SJCRH30 (cell line): Measurements from ENCODE around the gene SMAD3. TPM values are rescaled to one million over a fixed set of nuclear protein-coding genes. Genes with fewer than 3 reads are reported as not detected.

ENCODE experiments used
- DNase-seq, 2 experiments: peaks; one replicate each; pipeline ENCODE4 v3.0.0-alpha.2; 2015 to 2020
- H3K27ac ChIP-seq: fragments of 250-450 bp; sonication (Bioruptor Pico); 2 replicates; pipeline ENCODE4 v1.5.1; 2020; ENCODE audit warnings: mild to moderate bottlenecking, moderate library complexity
- H3K27me3 ChIP-seq: fragments of 250-450 bp; sonication (Bioruptor Pico); 2 replicates; pipeline ENCODE4 v1.5.1; 2020; ENCODE audit warnings: mild to moderate bottlenecking, moderate library complexity
- H3K36me3 ChIP-seq: fragments of 250-450 bp; sonication (Bioruptor Pico); 2 replicates; pipeline ENCODE4 v1.5.1; 2020; ENCODE audit warnings: mild to moderate bottlenecking, moderate library complexity
- H3K4me1 ChIP-seq: fragments of 250-450 bp; sonication (Bioruptor Pico); 2 replicates; pipeline ENCODE4 v1.5.1; 2020; ENCODE audit warnings: mild to moderate bottlenecking, moderate library complexity
- H3K4me3 ChIP-seq: fragments of 250-450 bp; sonication (Bioruptor Pico); 2 replicates; pipeline ENCODE4 v1.5.1; 2020; ENCODE audit warnings: mild to moderate bottlenecking, moderate library complexity
- H3K9me3 ChIP-seq: fragments of 250-450 bp; sonication (Bioruptor Pico); replicated peaks from 2 replicates; pipeline ENCODE4 v1.5.1; 2020; ENCODE audit warnings: mild to moderate bottlenecking, moderate library complexity
- total RNA-seq: library from RNA; depleted of rRNA; stranded (reverse); fragments of >200 nt; shearing (Covaris generic); gene quantifications from 2 replicates; pipeline ENCODE4 v1.2.3, GENCODE V29; 2014

The SMAD3 gene
- total RNA-seq, 1 experiment from 2014 or later = 23.0 TPM

DNA sequence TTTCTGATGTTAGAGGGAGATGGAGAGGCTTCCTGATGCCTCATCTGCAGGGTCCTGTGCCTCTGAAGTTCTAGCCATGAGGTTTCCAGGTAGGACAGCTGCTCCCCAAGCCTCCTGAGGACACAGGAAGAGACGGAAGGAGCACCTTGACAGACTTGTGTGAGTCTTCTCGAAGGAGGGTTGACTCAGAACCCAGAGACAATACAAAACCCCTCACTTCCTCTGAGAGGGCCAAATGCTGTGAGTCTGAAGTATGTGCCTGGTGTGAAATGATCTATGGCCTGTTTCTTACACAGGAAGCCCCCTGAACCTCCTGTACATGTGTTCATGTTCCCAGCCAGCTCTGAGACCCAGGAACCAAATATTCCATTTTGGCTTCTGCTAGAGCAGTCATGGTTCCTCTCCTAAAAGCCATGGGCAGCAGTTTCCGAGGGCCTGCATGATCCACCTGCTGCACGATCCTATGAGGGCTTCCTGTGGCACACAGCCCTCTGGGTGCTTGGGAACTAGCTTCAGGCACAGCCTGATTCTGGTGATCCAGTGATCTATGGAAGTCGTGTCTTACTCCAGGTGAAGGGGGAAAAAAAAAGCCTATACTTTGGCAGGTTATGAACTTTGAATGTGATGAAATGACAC, 126.9 kb downstream of the SMAD3 start:
- H3K9me3 ChIP-seq = no peaks in the 10 kb centered on the region
- peaks cover 38% of the 10 kb centered on the region for H3K36me3 ChIP-seq
- H3K27ac ChIP-seq = no peak overlapping the region
- no peaks in the 10 kb centered on the region for H3K27me3 ChIP-seq
- peaks cover 6% of the 10 kb centered on the region; the same call in 1 of the 2 replicates for H3K4me1 ChIP-seq
- H3K4me3 ChIP-seq = no peak overlapping the region
- no peak for DNase-seq

DNA sequence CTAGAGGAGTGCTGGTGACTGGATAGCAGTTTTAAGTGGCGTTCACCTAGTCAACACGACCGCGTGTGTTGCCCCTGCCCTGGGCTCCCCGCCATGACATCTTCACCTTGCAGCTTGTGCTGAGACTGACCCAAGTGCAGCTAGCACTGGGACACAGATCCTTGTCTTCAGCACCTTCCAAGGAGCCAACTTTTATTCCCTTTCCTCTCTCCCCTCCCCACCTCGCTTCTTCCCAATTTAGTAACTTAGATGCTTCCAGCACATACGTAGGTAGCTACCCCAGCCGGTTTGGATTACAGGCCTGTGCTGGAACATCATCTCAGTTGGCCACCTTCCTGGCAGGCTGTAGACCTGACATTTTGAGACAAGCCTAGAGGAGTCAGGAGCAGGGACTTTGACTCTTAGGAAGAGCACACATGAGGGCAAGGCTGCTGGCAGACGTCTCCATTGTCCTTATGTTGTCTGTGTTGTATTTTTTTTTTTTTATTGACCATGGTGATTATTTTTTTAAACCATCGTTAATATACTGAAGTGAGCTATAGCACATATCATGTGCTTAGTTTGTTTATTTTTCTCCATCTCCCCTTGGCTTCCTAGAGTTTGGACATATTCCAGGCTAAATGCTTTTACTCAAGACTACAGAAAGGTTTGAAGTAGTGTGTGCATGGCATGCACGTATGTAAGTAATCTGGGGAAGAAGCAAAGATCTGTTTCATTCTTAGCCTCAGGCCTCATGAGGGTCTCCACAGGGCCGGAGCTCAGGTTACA, 128.0 kb downstream of the SMAD3 start:
- Histone ChIP-seq H3K27ac (no peak overlapping the region), H3K27me3 (no peaks in the 10 kb centered on the region), H3K4me3 (no peak overlapping the region), H3K36me3 (peaks cover 38% of the 10 kb centered on the region), H3K4me1 (peaks cover 6% of the 10 kb centered on the region; the same call in 1 of the 2 replicates), H3K9me3 (no peaks in the 10 kb centered on the region)
- no peak for DNase-seq

DNA sequence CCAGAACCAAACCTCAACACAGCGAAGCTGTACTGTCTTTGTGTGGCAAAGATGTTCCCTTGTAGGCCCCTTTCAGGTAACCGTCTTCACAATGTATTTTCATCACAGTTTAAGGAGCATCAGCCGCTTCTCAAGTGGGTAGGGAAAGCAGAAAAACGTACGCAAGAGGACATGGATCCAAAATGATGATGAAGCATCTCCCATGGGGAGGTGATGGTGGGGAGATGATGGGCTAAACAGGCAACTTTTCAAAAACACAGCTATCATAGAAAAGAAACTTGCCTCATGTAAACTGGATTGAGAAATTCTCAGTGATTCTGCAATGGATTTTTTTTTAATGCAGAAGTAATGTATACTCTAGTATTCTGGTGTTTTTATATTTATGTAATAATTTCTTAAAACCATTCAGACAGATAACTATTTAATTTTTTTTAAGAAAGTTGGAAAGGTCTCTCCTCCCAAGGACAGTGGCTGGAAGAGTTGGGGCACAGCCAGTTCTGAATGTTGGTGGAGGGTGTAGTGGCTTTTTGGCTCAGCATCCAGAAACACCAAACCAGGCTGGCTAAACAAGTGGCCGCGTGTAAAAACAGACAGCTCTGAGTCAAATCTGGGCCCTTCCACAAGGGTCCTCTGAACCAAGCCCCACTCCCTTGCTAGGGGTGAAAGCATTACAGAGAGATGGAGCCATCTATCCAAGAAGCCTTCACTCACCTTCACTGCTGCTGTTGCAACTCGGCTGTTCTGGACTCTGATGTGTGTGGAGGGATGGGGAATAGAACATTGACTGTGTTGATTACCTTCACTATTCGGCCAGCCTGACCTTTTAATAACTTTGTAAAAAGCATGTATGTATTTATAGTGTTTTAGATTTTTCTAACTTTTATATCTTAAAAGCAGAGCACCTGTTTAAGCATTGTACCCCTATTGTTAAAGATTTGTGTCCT, 129.0 kb downstream of the SMAD3 start:
- Histone ChIP-seq H3K27me3 (no peaks in the 10 kb centered on the region), H3K9me3 (no peaks in the 10 kb centered on the region), H3K36me3 (peaks cover 34% of the 10 kb centered on the region), H3K27ac (no peak overlapping the region), H3K4me1 (peaks cover 6% of the 10 kb centered on the region; the same call in 1 of the 2 replicates), H3K4me3 (no peak overlapping the region)
- DNase-seq = no peak

DNA sequence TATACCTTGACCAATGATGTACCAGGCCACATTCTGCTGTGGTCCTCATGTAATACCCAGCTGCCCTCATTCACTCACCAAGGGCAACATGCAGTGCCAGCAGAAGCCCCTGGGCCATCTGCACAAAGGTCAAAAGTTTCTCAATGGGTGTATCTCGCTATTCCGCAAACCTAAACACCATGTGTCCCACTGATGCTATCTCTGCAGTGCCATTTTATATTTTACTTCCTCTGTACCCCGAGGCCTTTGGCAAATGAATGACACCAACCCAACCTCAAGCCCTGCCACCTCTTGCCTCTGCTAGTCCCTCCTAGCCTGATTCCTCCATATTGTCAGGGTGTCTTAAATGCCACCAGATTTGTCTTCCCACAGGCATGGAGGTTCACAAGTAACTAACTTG, 129.9 kb downstream of the SMAD3 start:
- H3K4me1 ChIP-seq = peaks cover 14% of the 10 kb centered on the region
- H3K36me3 ChIP-seq = peaks cover 28% of the 10 kb centered on the region
- no peak overlapping the region for H3K27ac ChIP-seq
- no peak overlapping the region for H3K4me3 ChIP-seq
- H3K27me3 ChIP-seq = no peaks in the 10 kb centered on the region
- no peaks in the 10 kb centered on the region for H3K9me3 ChIP-seq
- DNase-seq = no peak

DNA sequence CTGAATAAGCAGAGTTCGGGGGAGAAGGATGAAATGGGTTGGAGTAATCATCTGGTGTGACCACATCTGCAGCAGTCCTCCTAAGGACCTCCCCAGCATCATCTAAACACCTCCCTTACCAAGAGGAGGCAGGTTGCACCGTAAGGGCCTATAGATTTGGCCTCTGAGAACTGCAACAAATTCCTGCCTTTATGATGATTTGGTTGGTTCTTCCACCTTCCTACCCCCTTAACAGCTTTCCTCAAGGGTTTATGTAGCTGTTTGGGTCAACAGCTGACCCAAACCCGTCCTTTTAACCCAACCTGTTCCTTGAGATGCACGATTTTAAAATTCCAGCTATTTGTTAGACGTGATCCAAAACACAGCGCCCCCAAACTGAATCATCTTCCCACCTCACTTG, 130.8 kb downstream of the SMAD3 start:
- Histone ChIP-seq H3K27ac (no peak overlapping the region), H3K9me3 (no peaks in the 10 kb centered on the region), H3K4me1 (peaks cover 21% of the 10 kb centered on the region)

DNA sequence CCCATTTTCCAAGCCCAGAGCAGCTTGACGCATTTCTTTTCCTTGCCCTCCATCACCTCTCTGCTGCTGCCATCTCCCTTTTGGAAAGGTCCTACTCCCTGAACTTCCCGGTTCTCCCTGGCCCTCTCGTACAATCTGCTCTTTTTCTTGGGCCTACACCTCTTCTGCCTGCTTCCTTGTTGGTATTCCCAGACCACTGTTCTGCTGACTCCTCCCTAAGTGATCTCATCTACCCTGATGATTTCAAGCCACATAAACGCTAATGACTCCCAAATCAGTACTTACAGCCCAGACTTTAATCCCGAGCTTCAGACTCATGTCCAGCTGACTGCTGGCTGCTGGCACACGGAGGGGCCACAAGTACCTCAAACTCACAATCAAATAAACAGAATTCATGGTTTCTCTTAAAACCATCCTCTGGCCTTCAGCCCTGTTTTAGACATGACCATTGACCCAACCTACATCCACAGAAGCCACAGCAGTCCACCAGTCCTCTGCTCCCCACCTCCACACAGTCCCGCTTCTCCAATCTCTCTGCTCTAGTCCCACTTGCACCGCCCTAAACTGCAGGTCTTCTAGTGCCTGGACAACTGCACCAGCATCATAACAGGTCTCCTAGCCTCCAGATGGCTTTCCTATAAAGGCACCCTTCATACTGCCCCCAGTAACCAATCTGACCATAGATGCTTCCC, 131.4 kb downstream of the SMAD3 start:
- peaks cover 26% of the 10 kb centered on the region for H3K4me1 ChIP-seq
- H3K9me3 ChIP-seq = no peaks in the 10 kb centered on the region
- no peaks in the 10 kb centered on the region for H3K27me3 ChIP-seq
- no peak for DNase-seq
- no peak overlapping the region for H3K4me3 ChIP-seq
- H3K36me3 ChIP-seq = peaks cover 18% of the 10 kb centered on the region; the same call in 1 of the 2 replicates
- H3K27ac ChIP-seq = no peak overlapping the region

More for the DNA sequence above, 130.8 kb downstream of the SMAD3 start:
- Histone ChIP-seq H3K36me3 (peaks cover 22% of the 10 kb centered on the region), H3K27me3 (no peaks in the 10 kb centered on the region), H3K4me3 (no peak overlapping the region)
- no peak for DNase-seq

DNA sequence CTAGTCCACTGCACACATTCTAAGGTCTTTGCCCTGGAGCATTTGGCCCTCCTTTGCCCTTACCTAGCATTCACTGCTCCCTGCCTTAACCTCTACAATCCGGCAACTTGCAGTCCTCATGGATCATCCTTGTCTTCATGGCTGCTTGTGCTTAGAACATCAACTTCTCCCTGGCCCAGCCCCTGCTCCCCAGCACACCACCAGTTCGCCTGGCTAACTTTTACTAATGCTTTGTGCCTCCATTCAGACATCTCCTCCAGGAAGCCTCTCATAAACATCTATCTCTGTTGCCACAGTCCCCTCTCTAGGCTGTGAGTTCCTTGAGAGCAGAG, 131.9 kb downstream of the SMAD3 start:
- H3K4me1 ChIP-seq = peaks cover 26% of the 10 kb centered on the region
- H3K27me3 ChIP-seq = no peaks in the 10 kb centered on the region
- H3K9me3 ChIP-seq = no peaks in the 10 kb centered on the region
- DNase-seq = no peak
- no peak overlapping the region for H3K27ac ChIP-seq
- H3K36me3 ChIP-seq = peaks cover 13% of the 10 kb centered on the region; the same call in 1 of the 2 replicates
- no peak overlapping the region for H3K4me3 ChIP-seq

DNA sequence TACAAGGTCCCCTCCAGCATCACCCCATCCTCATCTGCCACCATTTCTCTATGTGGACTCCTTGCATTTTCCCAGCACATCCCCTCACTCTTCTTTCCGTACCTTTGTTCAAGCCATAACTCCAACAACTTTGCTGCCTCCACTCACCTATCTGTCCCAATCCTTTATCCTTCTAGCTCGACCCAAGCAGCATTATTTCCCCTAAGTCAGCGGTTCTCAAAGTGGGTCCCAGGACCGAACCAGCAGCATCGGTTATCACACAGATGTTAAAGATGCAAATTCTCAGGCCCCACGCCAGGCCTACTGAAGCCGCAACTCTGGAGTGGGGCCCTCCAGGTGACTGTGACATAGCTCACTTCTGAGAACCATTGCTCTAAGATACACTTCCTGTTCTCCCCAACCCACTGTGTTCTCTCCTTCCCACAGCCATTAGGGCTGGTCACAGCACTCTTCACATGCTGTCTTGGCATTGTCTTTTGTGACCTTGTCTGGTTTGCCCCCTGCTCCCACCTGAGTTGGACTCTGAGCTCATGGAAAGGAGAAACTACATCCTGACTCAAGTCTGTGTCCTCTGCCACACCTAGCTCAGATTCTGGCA, 132.9 kb downstream of the SMAD3 start:
- Histone ChIP-seq H3K4me3 (no peak overlapping the region), H3K36me3 (peaks cover 11% of the 10 kb centered on the region; the same call in 1 of the 2 replicates), H3K27ac (no peak overlapping the region), H3K4me1 (peaks cover 26% of the 10 kb centered on the region), H3K9me3 (no peaks in the 10 kb centered on the region), H3K27me3 (no peaks in the 10 kb centered on the region)
- no peak for DNase-seq

DNA sequence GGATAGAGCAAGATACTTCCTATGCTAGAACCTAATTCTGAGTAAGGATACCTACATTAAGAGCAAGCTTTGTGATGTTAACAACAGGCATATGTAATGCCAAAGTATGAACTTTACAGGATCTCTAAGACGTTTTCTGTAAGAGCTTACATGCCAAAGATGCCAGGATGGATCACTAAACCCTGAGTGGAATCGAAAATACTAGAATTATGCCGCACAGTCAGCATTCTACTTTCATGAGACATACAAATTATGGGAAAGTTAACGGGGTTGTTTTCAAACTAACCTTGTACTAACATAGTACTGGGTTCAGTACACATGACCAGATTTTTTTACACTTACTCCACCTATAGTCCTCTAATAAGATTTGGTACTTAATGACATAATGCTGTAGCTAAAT, 134.0 kb downstream of the SMAD3 start:
- Histone ChIP-seq H3K27ac (peak overlapping the region; percentile 32), H3K9me3 (no peaks in the 10 kb centered on the region), H3K4me1 (peaks cover 26% of the 10 kb centered on the region), H3K27me3 (no peaks in the 10 kb centered on the region), H3K36me3 (peaks cover 7% of the 10 kb centered on the region; the same call in 1 of the 2 replicates), H3K4me3 (no peak overlapping the region)
- no peak for DNase-seq

DNA sequence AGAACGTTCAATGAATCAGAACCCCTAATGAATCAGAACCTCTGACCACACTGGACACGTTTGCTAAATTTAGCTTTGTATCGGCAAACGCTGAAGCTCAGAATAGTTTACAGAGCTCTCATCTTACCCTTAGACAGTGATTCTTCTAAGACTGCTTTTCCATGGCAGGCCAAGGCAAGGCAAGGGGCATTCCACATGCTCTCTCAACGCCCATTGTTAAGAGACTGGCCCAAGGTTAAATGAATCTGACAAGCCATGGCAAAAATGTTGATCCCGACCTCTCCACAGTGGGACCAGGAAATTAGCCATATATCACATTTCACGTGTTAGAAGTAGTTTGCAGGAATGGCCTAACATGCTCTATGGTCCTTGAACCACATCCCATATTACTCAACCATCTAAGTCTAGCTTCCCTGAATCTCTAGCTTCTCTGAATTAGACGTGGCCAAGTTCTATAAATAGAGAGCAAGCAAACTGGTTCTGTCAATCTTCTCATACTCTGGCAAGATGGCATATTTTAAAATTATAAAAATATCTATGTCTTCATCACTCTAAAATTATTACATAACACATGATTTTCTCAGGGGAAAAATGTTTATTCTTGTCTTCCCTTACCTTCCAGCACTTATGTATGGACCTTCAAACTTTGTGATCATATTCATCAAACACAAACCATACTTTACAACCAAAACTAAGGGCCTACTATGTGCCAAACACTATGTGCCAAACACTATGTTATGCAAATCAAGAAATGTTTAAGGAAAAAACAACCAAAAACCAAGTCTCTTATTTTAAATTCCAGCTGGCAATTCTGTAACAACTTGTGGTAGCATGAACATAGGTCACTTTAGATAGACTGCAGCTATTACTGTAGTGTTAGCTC, 134.7 kb downstream of the SMAD3 start:
- H3K36me3 ChIP-seq = peaks cover 6% of the 10 kb centered on the region; the same call in 1 of the 2 replicates

DNA sequence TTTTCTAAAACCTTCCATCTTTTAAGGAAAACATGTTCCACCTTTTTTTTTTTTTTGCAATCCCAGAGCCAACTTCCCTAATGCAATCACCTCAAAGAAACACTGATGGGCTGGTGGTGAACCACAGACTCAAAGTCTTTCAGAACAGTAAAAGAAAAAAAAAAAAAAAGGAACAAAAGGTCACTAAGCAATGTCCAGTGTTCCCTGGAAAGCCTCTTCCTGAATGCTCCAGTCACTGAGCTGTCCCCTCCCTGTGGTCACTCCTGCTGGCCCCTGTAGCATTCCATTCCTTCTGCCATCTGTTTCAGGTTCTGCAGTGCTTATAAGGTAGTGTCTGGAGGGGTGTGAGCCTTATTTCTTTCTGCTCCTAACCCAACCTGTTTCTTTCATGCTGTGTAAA, 135.7 kb downstream of the SMAD3 start:
- Histone ChIP-seq H3K4me3 (no peak overlapping the region), H3K9me3 (no peaks in the 10 kb centered on the region), H3K4me1 (peaks cover 26% of the 10 kb centered on the region), H3K27ac (no peak overlapping the region), H3K27me3 (no peaks in the 10 kb centered on the region), H3K36me3 (peaks cover 8% of the 10 kb centered on the region)
- DNase-seq = peak; percentile 33 to 49

More for the DNA sequence above, 134.7 kb downstream of the SMAD3 start:
- Histone ChIP-seq H3K27me3 (no peaks in the 10 kb centered on the region), H3K4me1 (peaks cover 26% of the 10 kb centered on the region), H3K4me3 (no peak overlapping the region), H3K9me3 (no peaks in the 10 kb centered on the region), H3K27ac (peak overlapping the region; percentile 32)
- DNase-seq = peak in 1 of 2 experiments; percentile 39

DNA sequence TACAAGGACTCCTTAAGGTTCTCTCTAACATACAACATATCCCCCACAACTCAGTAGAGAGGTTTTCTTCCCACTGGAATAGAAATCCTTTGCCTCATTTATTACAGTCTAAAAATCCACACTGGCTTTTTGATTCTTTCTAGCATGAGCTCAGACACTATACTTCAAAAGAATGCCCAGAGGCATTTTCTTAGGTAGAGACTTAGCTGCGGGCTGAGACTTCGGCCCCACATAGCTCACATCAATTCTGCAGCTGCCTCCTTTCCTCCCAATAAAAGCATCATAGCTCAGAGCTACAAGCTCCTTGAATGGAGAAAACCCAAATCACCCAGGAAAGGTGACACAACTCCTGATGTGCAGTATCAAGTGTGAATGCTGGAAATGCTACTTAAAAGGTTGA, 136.7 kb downstream of the SMAD3 start:
- peaks cover 20% of the 10 kb centered on the region for H3K4me1 ChIP-seq
- DNase-seq = no peak
- H3K36me3 ChIP-seq = peaks cover 8% of the 10 kb centered on the region
- no peak overlapping the region for H3K4me3 ChIP-seq
- H3K9me3 ChIP-seq = no peaks in the 10 kb centered on the region
- no peak overlapping the region for H3K27ac ChIP-seq
- H3K27me3 ChIP-seq = no peaks in the 10 kb centered on the region

DNA sequence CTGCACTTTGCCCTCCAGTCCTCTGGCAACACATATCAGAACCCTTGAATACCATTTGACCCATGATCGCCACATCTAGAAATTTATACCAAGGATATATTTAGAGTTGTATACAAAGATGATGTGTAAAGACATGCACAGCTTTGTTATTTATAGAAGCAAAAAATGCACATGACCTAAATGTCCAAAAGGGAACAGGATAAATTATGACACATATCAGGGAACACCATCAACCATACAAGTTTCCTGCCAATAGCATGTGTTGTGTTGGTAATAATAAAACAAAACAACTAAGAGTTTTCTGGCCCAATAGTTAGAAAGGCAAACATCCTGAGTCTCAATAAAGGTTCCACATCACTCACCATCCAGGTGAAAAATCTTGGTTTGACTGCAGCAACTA, 137.6 kb downstream of the SMAD3 start:
- Histone ChIP-seq H3K27me3 (no peaks in the 10 kb centered on the region), H3K4me3 (no peak overlapping the region), H3K4me1 (peaks cover 20% of the 10 kb centered on the region), H3K27ac (no peak overlapping the region), H3K9me3 (no peaks in the 10 kb centered on the region), H3K36me3 (peaks cover 10% of the 10 kb centered on the region)
- no peak for DNase-seq
